Erythroblast (primary cell): Measurements from ENCODE around the gene CEBPZOS.

Experiments used
- GATA1 ChIP-seq: IDR thresholded peaks from 2 replicates; pipeline ENCODE4 v1.6.1; 2011; ENCODE audit warnings: low read depth, mild to moderate bottlenecking, control low read depth, low read length, moderate library complexity
- POLR2A ChIP-seq: IDR thresholded peaks from 2 replicates; pipeline ENCODE4 v1.6.1; 2011; ENCODE audit warnings: mild to moderate bottlenecking, low read length

GRCh38 chr2:37164757-37165156 is 31.5 kb upstream of the CEBPZOS start:
- TF ChIP-seq POLR2A (no peak), GATA1 (no peak)
